HG02973 (cell line): ENCODE results near the gene KRT74.

Source experiments
- ATAC-seq: cut with Tn5 transposase; IDR thresholded peaks from one replicate; pipeline ENCODE4 v1.9.1; 2021; ENCODE audit warnings: moderate library complexity; ENCODE audit not compliant: unreplicated experiment

The KRT74 gene

GRCh38 chr12:52575948-52576347 is 2.3 kb upstream of the KRT74 start:
- no peak for ATAC-seq

- ATAC-seq: no peak
Measured at GRCh38 chr12:52575256-52575655, 1.6 kb upstream of the KRT74 start.

GRCh38 chr12:52573306-52573705 is 337 bp downstream of the KRT74 start:
- ATAC-seq: no peak

GRCh38 chr12:52570511-52570910 is 3.1 kb downstream of the KRT74 start:
- ATAC-seq: no peak

DNA sequence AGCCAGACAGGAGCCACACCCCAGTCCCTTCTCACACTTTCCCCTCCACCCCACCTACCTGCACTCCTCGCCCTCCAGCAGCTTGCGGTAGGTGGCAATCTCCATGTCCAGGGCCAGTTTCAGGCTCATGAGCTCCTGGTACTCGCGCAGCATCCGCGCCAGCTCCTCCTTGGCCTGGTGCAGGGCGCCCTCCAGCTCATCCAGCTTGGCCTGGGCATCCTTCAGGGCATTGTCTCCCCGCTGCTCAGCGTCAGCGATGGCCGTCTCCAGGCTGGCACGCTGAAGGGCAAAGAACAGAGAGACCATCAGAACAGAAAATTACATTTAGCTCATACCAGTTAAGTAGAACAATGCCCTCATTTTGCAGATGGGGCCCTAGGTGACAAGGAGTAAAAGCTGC is 5.5 kb downstream of the KRT74 start:
- no peak for ATAC-seq

DNA sequence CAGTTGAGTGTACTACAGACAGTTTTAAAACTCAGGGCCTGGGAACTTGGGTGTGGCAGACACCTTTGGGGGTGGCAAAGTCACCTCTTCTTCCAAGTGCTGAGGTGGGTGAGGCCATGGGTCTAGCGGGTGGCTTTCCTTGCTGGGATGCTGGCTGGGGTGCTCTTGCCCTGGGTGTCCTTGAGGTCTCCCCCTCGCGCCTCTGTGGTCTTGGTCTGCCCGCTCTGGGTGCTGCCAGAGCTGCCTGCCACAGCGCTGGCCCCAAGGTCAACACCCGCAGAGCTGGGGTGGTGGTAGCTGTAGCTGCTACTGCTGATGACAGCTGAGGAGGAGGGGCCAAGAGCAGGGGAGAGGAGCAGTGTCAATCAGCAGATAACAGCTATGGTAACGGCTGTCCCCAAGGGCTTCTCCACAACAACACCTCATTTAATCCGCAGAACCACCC is 6.8 kb downstream of the KRT74 start:
- ATAC-seq: no peak

DNA sequence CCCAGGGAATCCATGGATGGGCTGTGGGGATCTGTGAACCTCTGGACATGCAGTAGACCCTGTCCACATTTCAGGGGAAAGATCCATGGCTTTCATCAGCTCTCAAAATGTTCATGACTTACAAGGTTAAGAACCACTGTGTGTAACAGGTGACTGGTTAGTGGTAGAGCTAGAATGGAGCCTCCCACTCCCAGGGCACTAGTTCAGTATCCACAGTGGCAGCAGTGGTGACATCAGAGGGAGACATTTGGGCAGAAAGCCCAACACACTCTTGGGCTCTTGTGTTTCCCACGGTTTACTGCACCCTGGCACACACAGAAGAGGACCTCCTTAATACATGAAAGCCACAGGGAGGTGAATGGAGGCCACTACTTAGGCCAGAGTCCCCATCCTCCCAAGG is 9.1 kb downstream of the KRT74 start:
- ATAC-seq: no peak

GRCh38 chr12:52561880-52562449 is 11.7 kb downstream of the KRT74 start:
- no peak for ATAC-seq

- ATAC-seq: no peak
Measured at GRCh38 chr12:52559979-52560378, 13.7 kb downstream of the KRT74 start.

DNA sequence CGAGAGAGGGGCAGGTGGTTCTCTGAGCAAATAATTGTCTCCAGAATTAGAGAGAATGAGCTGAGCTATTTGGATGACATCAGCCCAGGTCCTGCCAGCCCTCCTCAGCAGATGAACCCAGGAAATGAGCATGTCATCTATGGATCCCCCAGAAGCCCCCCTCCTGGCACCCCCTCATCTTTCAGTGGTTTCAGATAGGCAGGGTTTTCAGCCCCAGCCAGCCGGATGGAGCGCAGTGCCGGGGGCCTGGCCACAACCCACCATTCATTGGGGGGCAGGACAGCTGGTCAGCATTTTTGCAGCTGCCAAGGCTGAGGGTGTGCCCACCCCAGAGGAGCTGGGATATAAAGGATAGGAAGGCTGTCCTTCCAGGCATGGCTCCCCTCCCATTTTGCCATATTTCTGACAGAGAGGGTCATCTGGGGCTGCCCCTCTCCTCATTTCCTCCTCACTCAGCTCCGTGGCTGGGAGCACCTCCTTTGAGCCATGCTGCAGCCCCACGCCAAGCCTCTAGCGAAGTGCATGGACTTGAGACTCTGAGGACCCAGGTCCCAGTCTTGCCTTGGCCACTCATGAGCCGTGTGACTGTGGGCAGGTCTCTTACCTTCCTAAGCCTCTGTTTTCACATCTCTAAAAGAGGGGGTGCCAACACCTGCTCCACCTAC is 14.7 kb downstream of the KRT74 start:
- ATAC-seq: no peak

GRCh38 chr12:52557476-52557875 is 16.2 kb downstream of the KRT74 start:
- ATAC-seq: no peak

DNA sequence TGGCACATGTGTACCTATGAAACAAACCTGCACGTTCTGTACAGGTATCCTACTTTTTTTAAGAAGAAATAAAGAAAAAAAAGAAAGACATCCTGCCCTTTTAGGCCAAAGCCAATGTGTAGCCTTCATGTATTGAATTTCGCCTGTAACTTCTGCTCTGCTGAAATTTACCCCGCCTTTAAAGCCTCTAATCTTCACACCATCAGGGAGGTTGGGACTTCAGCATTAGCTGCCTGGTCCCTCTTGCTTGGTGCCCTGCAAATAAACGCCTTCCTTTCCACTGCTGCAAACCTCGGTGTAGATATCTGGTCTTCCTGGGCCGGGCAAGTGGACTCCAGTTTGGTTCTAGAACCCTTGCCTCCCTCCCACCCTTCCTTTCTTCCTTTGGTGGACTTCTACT is 18.1 kb downstream of the KRT74 start:
- ATAC-seq: no peak

- ATAC-seq: no peak
Measured at GRCh38 chr12:52552681-52553195, 20.9 kb downstream of the KRT74 start, which contains the start of gene KRT71. Gene KRT71 (minus strand): TSS chr12:52553145. CDS start chr12:52553077, 68 bp downstream.

GRCh38 chr12:52552055-52552454 is 21.6 kb downstream of the KRT74 start:
- ATAC-seq: no peak

GRCh38 chr12:52551216-52551865 is 22.3 kb downstream of the KRT74 start:
- ATAC-seq: no peak

- no peak for ATAC-seq
Measured at GRCh38 chr12:52546126-52546525, 27.5 kb downstream of the KRT74 start.

DNA sequence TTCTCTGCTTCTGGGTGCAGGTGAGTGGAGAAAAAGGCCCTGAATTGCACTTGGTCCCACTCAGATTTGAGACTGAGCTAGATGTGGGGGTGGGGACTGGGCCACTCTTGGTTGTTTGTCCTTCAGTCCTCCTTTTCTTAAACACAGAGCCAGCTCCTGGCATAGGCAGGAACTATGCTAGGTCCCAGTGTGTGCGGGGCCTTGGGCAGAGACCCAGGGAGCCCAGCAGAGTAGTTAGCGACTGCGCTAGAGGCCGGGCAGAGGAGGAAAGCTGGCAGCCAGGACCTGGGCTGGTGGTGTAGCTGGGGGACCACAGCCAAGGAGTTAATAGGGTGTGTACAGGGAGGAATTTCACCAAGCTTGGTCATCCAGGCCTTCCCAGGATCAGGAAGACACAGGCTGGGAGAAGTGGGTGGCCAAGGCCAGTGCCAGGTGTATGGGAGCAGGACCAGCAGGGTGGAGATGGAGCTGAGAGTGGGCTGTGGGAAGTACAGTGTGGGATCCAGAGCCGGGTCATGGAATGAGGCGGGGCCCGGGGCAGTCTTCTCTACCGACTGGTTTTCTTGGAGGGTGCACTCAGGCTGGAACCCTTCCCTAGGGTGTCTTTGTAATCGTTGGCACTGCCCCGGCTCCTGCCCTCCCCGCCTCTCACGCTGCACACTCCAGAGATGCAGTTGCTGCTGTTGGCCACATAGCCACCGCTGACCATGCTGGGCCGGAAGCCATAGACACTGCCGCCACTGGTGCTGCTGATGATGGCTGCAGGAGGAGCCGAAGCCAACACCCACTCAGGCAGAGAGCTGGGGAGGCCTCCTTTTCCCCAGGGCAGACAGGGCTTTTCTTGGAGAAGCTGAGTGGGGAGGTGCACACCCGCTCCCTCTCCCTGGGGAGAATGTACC is 29.4 kb downstream of the KRT74 start:
- no peak for ATAC-seq

GRCh38 chr12:52542785-52543318 is 30.8 kb downstream of the KRT74 start:
- ATAC-seq: no peak

DNA sequence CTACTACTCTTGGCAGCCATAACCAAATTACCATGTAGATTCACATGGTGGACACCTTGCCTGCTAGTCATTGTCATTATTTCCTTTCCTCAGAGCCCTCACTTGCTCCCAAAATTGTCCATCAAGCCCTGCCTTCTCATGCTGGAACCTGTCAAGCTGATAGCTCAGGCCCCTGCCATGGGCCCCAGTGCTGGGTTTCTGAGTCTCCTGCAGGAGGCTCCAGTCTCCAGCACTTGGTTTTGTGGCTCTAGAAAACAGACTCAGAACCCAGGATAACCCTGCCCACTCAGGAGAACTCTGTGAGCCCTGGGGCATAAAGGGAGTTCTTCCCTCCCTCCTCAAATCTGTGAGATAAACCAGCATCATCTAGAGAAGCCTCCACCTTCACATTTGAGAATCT is 31.5 kb downstream of the KRT74 start:
- no peak for ATAC-seq

DNA sequence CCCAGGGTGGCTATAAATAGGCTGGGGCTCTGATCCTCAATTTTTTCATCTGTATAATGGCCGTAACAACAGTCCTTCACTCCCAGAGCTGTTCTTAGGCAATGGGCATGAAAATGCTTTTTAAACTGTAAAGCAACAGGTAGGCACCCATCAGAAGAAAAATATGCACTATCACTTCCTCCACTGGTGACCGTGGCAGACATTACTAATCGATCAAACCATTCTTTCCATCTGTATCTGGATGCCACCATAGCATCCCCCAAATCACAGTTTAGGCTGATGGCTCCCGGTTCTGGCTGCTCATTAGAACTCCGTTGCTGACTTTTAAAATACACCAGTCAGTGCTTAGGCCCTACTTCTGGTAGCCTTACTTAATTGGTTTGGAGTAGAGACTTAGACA is 31.9 kb downstream of the KRT74 start:
- ATAC-seq: no peak

DNA sequence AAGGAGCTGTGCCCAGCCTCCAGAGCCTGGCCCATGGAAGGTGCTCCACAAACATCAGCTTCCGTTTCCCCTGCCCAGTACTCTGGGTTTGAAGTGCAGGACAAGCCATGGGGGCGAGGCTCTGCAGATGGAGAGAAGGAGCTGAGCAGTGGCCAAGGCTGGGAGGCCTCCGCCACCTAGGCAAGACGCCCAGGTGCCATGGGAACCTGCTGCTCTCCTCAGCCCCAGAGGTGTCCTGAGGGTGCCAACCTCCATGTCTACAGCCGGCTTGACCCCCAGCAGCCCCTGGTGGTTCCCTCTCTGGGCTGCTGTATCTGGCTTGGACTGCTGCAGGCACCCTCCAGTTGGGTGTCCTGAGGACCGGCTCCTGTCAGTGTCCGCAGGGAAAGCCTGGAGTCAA is 33.1 kb downstream of the KRT74 start:
- ATAC-seq: no peak
